Measurements from ENCODE around the gene NOL7. TPM values are rescaled to one million over a fixed set of nuclear protein-coding genes. Genes with fewer than 3 reads are reported as not detected.

The NOL7 gene
- total RNA-seq, 2 donors from 2014 or later = 51.5 to 54.3 TPM

DNA sequence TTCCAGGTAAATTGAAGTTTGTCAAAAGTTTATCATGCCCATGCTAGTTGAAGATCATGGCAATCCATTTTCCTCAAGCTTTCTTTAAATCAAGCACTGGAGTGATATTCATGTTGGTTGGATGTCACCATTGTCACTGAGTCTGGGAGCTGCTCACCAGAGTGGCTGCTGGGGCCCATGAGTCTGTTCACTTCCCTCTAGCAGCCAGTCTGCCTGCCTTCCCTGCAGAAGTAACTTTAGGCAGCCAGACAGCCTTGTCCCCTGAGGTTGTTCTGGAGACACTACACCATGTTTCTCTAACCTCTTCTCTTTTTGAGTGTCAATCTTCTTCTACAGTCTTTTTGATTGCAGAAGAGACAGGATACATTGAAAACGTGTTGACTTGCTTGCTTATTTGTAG lies 35.2 kb upstream of the NOL7 start:
- Mint-ChIP-seq H3K36me3 (ENCODE audit: insufficient read depth in 2 of 2) (peaks cover 2 to 11% of the 10 kb centered on the region in 2 donors), H3K27ac (no peak overlapping the region), H3K4me3 (no peak overlapping the region), H3K4me1 (ENCODE audit: low read depth) (peaks cover 26% of the 10 kb centered on the region), H3K27me3 (ENCODE audit: low read depth) (no peaks in the 10 kb centered on the region), H3K9me3 (peaks cover 0 to 2% of the 10 kb centered on the region in 2 donors)
- no peak for ATAC-seq (replicated peaks in 1 of 2)
- no peak for DNase-seq

DNA sequence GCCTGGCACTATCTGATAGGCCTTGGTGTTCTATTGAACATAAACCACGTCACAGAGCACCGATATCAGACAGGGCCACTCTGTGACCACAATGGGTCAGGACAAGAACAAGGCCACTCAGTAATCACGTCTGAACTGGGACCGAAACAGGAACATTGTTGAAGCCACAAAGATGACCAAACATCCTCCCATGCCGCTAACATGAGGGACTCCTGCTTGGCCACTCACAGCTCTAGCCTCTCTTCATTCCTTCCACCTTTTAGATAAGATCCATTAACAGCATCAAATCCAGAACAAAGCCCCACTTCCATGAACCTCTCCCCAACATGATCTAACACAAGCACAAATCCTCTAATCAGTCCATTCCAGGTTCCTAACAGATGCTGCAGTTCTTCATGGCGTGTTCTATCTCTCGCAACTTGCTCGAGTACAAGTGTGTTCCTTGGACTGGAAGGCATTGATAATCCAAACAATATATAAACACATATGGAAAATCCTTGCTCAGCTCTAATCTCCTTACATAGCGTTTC lies 33.4 kb upstream of the NOL7 start:
- Mint-ChIP-seq H3K4me1 (ENCODE audit: low read depth) (peaks cover 12% of the 10 kb centered on the region), H3K27ac (peak overlapping the region; percentile 0), H3K27me3 (ENCODE audit: low read depth) (no peaks in the 10 kb centered on the region), H3K9me3 (peaks cover 0 to 2% of the 10 kb centered on the region in 2 donors), H3K36me3 (ENCODE audit: insufficient read depth in 2 of 2) (peaks cover 2 to 11% of the 10 kb centered on the region in 2 donors), H3K4me3 (no peak overlapping the region)
- no peak for DNase-seq
- ATAC-seq (replicated peaks in 1 of 2) = no peak

DNA sequence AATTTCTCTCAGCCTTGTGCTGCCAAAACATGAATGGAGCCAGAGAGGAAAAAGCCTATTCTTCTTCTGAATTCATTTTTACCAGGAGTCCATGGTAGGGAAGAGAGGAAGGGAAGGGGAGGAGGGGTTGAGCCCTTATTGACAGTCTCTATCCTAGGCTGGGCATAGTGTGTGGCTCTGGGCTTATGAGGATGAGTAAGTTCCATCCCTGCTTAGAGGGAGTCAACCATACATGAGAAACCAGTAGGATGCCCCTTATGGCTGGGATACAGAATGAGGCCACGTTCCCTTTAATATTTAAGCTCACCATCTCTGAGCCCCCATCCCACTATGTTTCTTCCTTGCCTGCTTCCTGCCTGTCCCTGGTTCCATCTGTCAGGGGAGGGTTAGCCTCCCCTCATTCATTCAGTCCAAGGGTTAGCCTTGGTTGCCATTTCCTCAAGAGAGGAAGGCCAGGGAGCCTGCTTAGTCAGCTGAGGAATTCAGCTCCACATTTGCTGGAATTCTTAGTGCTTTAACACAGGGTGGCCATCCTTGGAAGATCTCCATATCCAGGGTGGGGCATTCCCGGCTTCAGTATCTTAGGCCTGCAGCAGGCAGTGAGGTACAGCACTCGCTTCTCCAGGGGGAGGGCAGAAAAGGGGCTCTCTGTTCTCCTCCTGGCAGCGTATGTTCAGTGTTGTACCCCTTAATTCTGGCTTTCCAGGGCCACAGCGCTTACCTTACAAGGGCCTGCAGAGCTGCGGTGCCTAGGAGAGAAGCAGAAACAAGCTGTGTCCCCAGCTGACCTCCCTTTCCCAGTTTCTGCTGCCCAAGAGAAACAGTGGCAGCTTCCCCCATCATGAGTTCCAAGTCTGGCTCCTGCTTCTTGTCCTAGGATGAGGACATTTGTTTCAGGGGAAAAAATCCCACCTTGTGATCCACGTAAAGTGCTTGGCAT lies 28.3 kb upstream of the NOL7 start:
- ATAC-seq (replicated peaks in 1 of 2) = no peak
- no peaks in the 10 kb centered on the region for H3K4me1 Mint-ChIP-seq (ENCODE audit: low read depth)
- no peaks in the 10 kb centered on the region for H3K36me3 Mint-ChIP-seq (ENCODE audit: insufficient read depth in 2 of 2)
- H3K27me3 Mint-ChIP-seq (ENCODE audit: low read depth) = no peaks in the 10 kb centered on the region
- H3K27ac Mint-ChIP-seq = no peak overlapping the region
- no peak for DNase-seq
- H3K9me3 Mint-ChIP-seq = no peaks in the 10 kb centered on the region
- H3K4me3 Mint-ChIP-seq = no peak overlapping the region

DNA sequence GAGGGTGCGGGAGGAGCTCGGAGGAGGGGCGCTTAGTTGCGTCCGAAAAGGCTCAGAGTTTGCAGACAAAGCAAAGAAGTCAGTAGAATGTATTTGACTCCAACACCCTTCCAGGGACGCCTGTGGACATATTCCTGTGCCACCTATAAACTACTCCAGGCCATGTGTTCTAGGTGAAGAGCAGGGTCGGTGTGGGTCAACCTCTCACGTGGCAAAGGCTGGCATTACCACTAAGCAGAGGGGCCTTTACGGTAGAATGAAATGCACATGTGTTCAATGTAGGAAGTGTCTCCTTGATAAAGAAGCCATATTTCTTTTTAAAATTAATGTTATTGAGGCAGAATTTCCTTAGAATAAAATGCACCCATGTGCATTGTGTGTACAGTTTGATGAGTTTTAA lies 25.3 kb upstream of the NOL7 start:
- H3K36me3 Mint-ChIP-seq (ENCODE audit: insufficient read depth in 2 of 2) = no peaks in the 10 kb centered on the region

DNA sequence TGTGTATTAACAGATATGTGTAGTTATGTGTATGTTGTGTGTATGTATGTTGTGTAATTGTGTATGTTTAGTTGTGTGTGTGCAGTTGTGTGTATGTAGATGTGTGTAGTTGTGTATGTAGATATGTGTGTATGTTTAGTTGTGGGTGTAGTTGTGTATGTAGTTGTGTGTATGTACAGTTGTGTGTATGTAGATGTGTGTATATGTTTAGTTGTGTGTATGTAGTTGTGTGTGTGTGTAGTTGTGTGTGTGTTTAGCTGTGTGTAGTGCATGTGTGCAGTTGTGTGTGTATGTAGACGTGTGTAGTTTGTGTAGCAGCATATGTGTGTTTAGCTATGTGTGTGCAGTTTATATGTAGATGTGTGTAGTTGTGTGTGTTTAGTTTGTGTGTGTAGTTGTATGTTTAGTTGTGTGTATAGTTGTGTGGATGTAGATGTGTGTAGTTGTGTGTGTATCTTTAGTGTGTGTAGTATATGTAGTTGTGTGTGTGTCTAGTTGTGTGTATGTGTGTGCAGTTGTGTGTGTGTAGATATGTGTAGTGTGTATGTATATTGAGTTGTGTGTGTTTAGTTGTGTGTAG lies 24.5 kb upstream of the NOL7 start:
- Mint-ChIP-seq H3K36me3 (ENCODE audit: insufficient read depth in 2 of 2) (no peaks in the 10 kb centered on the region), H3K27me3 (ENCODE audit: low read depth) (no peaks in the 10 kb centered on the region), H3K9me3 (no peaks in the 10 kb centered on the region), H3K4me1 (ENCODE audit: low read depth) (peaks cover 12% of the 10 kb centered on the region), H3K27ac (no peak overlapping the region), H3K4me3 (no peak overlapping the region)
- DNase-seq (no peak), ATAC-seq (replicated peaks in 1 of 2) (no peak)

More for the DNA sequence above, 25.3 kb upstream of the NOL7 start:
- H3K27ac Mint-ChIP-seq = no peak overlapping the region
- no peaks in the 10 kb centered on the region for H3K27me3 Mint-ChIP-seq (ENCODE audit: low read depth)
- no peak overlapping the region for H3K4me3 Mint-ChIP-seq
- H3K4me1 Mint-ChIP-seq (ENCODE audit: low read depth) = peaks cover 12% of the 10 kb centered on the region
- ATAC-seq (replicated peaks in 1 of 2) (no peak), DNase-seq (no peak)
- no peaks in the 10 kb centered on the region for H3K9me3 Mint-ChIP-seq

DNA sequence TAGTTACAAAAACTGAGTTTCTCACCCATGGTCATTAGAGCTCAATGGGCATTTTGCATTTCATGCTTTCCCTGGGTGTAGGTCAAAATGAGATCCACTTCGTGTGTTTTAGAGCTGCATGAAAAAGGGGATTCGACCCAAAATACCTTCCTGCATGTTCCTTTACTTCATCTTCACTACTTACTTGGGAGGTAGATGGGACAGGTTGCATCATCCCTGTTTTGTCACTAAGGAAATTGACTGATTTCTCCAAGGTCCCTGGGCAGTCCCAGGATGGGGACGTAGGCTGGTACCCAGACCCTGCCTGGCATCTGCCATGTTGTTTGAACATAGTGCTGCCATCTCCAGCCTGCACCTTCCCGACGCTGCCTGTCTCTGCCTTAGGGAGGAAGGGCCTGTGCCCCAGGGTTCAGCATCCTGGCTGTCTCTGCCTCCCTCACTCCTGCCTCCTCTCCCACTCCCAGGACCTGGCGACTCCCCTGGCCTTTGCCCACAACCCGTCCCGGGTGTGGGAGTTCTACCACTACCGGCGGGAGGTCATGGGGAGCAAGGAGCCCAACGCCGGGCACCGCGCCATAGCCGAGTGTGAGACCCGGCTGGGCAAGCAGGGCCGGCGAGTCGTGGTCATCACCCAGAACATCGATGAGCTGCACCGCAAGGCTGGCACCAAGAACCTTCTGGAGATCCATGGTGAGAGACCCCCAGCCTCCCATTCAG lies 23.8 kb upstream of the NOL7 start:
- no peak overlapping the region for H3K27ac Mint-ChIP-seq
- H3K4me3 Mint-ChIP-seq = no peak overlapping the region
- H3K27me3 Mint-ChIP-seq (ENCODE audit: low read depth) = no peaks in the 10 kb centered on the region
- DNase-seq (no peak), ATAC-seq (replicated peaks in 1 of 2) (no peak)
- no peaks in the 10 kb centered on the region for H3K9me3 Mint-ChIP-seq
- no peaks in the 10 kb centered on the region for H3K36me3 Mint-ChIP-seq (ENCODE audit: insufficient read depth in 2 of 2)
- H3K4me1 Mint-ChIP-seq (ENCODE audit: low read depth) = peaks cover 12% of the 10 kb centered on the region

DNA sequence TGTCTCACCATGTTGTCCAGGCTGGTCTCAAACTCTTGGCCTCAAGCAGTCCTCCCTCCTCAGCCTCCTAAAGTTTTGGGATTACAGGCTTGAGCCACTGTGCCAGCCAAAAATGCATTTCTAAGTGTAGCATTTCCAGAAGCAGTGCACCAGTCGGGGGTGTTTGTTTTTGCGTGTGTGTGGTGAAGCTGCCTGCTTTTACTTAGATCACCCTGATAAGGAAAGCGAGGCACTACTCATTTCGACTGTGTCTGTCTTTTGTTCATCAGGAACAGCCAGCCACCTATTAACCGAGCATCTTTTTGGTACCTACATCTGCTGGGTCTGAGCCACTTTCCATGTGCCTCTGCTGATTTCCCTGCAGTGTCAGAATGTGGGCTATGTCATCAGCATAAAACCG lies 22.0 kb upstream of the NOL7 start:
- peak in 1 of 2 donors; percentile 4 for DNase-seq
- Mint-ChIP-seq H3K27ac (no peak overlapping the region), H3K36me3 (ENCODE audit: insufficient read depth in 2 of 2) (peaks cover 0 to 1% of the 10 kb centered on the region in 2 donors), H3K4me1 (ENCODE audit: low read depth) (peaks cover 12% of the 10 kb centered on the region), H3K27me3 (ENCODE audit: low read depth) (no peaks in the 10 kb centered on the region), H3K4me3 (no peak overlapping the region), H3K9me3 (no peaks in the 10 kb centered on the region)
- ATAC-seq (replicated peaks in 1 of 2) = peak; percentile 31 to 33

DNA sequence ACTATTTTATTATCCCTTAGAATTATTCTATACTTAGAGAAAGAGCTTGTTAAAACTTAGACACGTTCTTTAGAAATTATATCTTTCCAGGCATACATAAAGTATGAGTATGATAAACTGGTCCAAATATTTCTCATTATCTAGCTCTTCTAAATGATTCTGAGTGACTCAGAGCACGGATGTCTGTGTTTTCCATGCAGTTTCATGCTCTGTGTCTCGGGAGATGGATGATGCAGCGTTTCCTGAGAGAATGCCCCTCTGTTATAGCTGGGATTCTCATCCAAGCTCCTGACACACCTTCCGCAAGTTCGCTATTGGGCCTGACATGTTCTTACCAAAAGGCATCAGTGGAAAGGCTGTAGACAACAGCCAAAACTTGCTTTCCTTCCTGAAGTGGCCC lies 21.4 kb upstream of the NOL7 start:
- Mint-ChIP-seq H3K9me3 (no peaks in the 10 kb centered on the region), H3K36me3 (ENCODE audit: insufficient read depth in 2 of 2) (peaks cover 0 to 3% of the 10 kb centered on the region in 2 donors), H3K4me3 (no peak overlapping the region), H3K4me1 (ENCODE audit: low read depth) (peaks cover 12% of the 10 kb centered on the region), H3K27me3 (ENCODE audit: low read depth) (no peaks in the 10 kb centered on the region), H3K27ac (no peak overlapping the region)
- DNase-seq = no peak
- no peak for ATAC-seq (replicated peaks in 1 of 2)

DNA sequence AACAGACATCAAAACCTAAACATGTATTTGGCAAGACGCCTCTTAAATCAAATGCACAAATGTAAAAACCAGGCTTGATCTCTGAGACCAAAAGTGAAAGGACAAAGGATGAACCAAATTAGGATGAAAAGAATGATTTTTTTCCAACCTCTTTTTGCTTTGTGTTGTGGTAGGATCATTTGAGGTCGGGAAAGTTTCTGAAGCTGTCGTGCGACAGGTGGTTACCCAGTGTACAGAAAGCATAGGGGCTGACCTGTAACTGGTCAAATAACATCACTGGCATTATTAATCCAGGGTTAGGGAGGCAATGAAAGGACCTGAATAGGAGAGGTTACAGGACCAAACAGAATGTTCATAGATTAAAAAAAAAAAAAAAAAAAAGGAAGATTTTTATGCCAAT lies 18.1 kb upstream of the NOL7 start:
- Mint-ChIP-seq H3K4me3 (no peak overlapping the region), H3K27ac (no peak overlapping the region), H3K27me3 (ENCODE audit: low read depth) (no peaks in the 10 kb centered on the region), H3K9me3 (no peaks in the 10 kb centered on the region), H3K36me3 (ENCODE audit: insufficient read depth in 2 of 2) (peaks cover 0 to 3% of the 10 kb centered on the region in 2 donors), H3K4me1 (ENCODE audit: low read depth) (peaks cover 12% of the 10 kb centered on the region)
- DNase-seq = no peak
- ATAC-seq (replicated peaks in 1 of 2) = no peak

DNA sequence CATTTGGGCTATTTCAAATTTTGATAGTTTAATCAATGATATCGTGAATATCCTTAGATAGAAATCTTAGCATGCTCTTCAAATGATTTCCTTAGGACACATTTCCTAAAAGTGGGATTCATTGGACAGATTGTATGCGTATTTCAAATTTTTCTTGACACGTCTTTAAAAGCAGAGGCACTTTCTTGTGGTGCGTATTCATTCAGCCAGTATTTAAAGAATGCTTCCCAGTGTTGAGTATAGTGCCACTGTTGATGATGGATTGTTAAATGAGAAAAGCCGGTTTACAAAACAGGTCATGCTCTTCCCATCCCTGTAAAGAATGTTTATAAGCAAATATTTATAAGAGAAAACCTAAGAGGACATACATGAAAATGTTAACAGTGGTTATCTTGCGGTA lies 15.1 kb upstream of the NOL7 start:
- Mint-ChIP-seq H3K27ac (no peak overlapping the region), H3K9me3 (no peaks in the 10 kb centered on the region), H3K4me3 (no peak overlapping the region), H3K36me3 (ENCODE audit: insufficient read depth in 2 of 2) (peaks cover 1 to 3% of the 10 kb centered on the region in 2 donors), H3K4me1 (ENCODE audit: low read depth) (no peaks in the 10 kb centered on the region), H3K27me3 (ENCODE audit: low read depth) (no peaks in the 10 kb centered on the region)
- no peak for ATAC-seq (replicated peaks in 1 of 2)
- no peak for DNase-seq

DNA sequence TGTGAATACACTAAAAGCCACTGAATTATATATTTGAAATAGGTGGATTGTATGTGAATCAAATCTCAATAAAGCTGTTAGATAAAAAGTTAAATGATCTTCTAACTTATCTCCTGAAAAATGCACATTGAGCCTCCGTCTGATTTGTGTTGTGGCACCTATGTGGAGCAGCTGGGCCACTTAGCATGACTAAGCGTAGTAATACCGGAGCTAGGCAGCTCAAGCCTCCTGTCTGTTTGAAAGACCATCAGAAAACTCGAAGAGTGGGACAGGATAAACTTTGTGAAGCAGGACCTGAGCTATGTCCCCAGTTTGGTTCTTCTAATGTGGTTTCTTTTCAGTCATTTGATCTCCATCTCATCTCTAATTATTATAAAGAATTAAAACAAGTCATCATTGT lies 11.0 kb upstream of the NOL7 start:
- Mint-ChIP-seq H3K27me3 (ENCODE audit: low read depth) (no peaks in the 10 kb centered on the region), H3K4me3 (no peak overlapping the region), H3K36me3 (ENCODE audit: insufficient read depth in 2 of 2) (peaks cover 0 to 5% of the 10 kb centered on the region in 2 donors), H3K27ac (peak overlapping the region; percentile 79), H3K9me3 (no peaks in the 10 kb centered on the region), H3K4me1 (ENCODE audit: low read depth) (no peaks in the 10 kb centered on the region)
- DNase-seq (no peak), ATAC-seq (replicated peaks in 1 of 2) (no peak)

DNA sequence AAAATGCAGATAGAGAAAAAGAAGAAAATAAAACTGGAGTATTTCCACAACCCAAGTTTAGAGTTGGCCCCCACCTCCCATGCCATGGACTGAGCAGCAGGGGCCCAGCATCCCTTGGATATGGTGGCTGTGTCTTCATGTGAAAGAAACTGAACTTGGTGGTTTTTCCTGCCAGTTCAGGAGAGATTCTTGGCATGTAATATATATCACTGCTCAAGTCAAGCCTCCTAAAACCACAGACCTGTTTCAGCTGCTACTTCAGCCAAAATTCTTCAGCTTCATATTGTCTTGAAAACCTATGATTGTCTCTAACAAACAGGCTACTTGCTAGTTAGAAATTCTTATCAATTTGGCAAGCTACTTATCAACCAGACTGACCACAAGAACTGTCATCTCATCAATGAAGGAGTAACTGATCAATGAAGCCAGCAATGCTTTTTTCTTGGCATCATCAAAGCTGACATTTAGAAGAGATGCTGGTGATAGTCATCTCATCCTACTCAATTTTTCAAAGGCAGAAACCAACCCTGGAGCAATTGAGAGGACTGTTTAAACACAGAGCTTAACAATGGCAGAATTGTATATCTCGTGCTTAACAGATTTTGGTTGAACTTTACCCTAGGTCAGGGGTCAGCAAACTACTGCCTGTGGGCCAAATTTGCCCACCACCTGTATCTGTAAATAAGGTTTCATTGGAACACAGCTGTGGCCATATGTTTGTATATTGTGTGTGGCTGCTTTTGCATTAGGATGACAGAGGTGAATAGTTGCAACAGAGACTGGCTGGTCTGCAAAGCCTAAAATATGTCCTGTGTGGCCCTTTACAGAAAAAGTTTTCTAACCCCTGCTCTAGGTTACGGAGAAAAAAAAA lies 10.4 kb upstream of the NOL7 start:
- peaks cover 0 to 5% of the 10 kb centered on the region in 2 donors for H3K36me3 Mint-ChIP-seq (ENCODE audit: insufficient read depth in 2 of 2)
- H3K4me1 Mint-ChIP-seq (ENCODE audit: low read depth) = no peaks in the 10 kb centered on the region
- DNase-seq = no peak
- no peak overlapping the region for H3K4me3 Mint-ChIP-seq
- H3K27me3 Mint-ChIP-seq (ENCODE audit: low read depth) = no peaks in the 10 kb centered on the region
- no peaks in the 10 kb centered on the region for H3K9me3 Mint-ChIP-seq
- H3K27ac Mint-ChIP-seq = no peak overlapping the region
- ATAC-seq (replicated peaks in 1 of 2) = no peak
